GM12892 (cell line): ENCODE measurements around the gene CEP95.

Source experiments
- DNase-seq: peaks from one replicate; pipeline ENCODE4 v3.0.0; 2011; ENCODE audit not compliant: insufficient read length
- FAIRE-seq: peaks from 2 replicates; lab custom pipeline; 2011; peaks lifted over from hg19 to GRCh38; lab: Jason Lieb, UNC
- POLR2A ChIP-seq: IDR thresholded peaks from 2 replicates; pipeline ENCODE4 v1.6.1; 2011; ENCODE audit warnings: low read depth, low read length, control low read depth
- POLR2AphosphoS5 ChIP-seq: IDR thresholded peaks from 2 replicates; pipeline ENCODE4 v1.6.1; 2011; ENCODE audit warnings: low read depth, low read length, control low read depth
- TAF1 ChIP-seq: IDR thresholded peaks from 2 replicates; pipeline ENCODE4 v1.6.1; 2011; ENCODE audit warnings: low read depth, mild to moderate bottlenecking, control low read depth, low read length, borderline replicate concordance

Gene CEP95

DNA sequence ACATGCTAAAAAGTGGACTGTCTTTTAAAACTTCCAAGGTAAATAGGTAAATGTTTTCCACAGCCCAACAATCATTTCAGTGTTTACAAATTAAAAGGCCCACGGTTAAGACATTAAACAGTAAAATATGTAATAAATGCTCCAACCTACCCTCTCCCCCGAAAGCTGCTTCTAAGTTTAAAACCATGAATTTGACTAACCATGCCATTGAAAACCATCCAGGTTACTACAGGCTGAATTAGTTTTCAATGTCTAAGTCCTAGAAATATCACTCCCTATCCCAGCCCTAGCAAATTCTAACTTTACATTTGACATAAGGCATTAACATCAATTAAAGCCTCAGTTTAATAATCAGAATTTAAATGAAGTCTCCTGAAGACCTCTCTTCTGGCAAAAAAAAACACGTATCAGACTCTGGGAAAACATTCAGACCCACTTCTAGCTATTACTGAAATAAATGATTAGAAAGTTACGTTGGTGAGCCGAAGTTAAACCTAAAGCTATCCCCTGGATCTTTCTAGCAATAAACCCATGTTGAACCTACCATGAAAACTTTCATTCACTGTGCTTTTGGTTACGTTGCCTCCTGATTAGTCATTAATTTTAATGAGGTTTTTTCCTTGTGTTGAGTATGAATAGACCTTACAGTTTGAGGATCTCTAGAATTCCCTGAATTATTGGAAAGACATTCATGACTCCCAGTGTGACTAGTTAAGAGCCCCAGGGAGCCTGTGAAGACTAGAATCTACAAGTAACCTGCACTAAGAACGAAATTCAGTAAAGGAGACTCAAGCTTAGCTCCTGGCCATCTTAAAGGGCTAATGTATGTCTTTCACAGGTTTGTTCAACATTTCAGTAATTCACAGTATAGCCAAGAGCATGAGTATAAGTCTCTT is 8.2 kb upstream of the CEP95 start:
- TF ChIP-seq TAF1 (no peak), POLR2AphosphoS5 (peak; percentile 79), POLR2A (peak; percentile 81)
- no peak for DNase-seq
- FAIRE-seq, result no peak

DNA sequence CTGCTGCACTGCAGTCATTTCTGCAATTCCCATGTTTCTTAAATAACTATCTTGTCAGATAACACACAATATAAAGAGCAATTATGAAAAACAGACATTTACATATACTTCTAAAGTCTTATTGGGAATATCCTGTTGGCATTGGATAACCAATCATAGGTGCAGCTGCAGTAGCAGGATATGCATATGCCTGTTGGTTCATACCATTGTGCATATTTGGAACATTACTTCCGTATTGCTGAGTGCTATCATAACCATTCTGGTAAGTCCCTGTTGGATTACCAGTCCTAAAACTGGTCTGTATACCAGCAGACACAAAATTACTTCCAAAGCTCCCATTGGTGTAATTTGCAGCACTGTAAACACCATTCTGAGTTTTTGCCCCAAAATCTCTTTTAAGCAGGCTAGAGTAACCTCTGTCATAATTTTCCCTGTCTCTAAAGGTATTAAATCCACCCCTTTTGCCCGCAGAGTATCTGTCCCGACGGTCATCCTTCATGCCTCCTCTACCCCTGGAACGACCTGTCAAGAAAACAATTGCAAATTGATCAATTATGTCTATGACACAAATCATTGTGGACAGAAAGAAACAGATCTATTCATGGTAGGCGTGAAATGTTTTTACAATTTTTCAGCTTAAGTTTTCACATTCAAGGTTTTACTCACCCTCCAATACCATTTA is 6.8 kb upstream of the CEP95 start:
- no peak for FAIRE-seq
- no peak for DNase-seq
- TF ChIP-seq TAF1 (no peak), POLR2A (peak; percentile 62), POLR2AphosphoS5 (peak; percentile 62)

DNA sequence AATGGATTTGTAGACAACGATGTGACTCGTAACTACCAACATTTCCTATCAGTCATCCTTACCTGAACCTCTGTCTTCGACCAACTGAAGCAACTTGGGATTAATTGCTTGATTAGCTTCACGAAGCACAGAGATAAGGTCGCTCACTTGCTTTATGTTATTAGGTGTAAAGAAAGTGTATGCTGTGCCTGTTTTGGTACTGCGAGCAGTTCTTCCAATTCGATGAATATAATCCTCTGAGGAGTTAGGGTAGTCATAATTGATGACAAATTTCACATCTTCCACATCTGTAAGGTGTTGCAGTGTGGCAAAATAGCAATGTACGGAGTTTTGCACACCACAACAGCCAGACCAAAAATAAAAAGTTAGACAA is 6.3 kb upstream of the CEP95 start:
- no peak for FAIRE-seq
- DNase-seq, result no peak
- TF ChIP-seq POLR2A (no peak; the same call in 1 of the 2 replicates), POLR2AphosphoS5 (peak; percentile 40; the same call in 1 of the 2 replicates)

DNA sequence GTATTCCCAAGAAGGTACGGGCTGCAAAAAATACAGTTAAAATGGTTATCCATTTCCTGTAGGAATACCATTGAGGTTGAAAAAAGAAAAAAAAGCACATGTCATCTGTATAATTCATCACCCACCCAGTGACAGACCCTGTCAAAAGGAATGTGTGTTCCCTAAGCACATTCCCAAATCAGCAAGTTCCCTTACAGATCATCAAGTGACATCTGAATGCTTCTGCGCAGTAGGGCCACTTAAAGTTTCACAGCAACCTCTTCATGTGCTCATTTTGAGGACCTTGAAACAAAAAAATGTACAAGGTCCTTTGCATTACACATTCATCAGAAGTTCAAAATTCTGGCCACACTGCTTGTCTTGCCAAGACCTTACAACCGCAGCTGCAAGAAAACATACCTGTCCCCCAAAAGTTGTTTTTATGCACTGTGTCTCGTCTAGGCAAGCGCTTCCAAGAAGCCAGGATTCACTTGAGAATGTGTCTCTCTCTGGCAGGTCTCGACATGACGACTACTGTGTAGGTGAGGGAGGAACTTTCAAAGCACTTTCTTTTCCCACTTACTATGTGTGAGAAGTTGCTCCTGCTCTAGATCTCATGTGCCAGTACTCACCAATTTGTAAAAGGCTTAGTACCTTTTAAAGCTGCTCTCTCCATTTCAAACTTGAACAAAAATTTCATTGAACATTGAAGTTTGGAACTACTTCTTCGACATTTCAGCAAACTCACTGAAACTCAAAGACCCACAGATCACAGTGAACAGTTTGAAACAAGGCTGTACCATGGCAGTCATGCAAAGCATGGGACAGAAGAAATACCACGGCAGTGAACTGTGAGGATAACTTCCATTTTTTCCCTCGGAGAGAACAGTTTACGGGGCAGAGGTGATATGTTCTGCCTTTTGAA is 5.7 kb upstream of the CEP95 start:
- DNase-seq, result no peak
- no peak for FAIRE-seq
- peak; percentile 40; the same call in 1 of the 2 replicates for TF ChIP-seq POLR2A
- TF ChIP-seq POLR2AphosphoS5, result peak; percentile 66
- TF ChIP-seq TAF1, result no peak

DNA sequence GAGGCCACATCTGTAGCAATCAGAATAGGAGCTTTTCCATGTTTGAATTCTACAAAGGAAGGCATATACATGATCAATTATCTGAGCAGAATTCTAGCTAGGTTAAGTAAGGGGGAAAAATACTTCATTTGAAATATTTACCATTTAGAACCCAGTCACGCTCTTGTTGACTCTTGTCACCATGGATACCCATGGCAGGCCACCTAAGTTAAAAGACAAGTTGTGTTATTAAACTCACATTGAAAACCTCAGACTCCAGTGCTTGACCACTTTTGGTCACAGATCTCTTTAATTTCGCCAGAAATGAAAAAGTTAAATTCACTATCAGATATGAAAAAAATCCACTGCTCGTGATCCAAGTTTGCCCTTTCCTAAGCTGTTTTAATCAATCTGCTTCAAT is 4.8 kb upstream of the CEP95 start:
- FAIRE-seq (no peak), DNase-seq (no peak)
- no peak for TF ChIP-seq POLR2AphosphoS5
- no peak for TF ChIP-seq TAF1

DNA sequence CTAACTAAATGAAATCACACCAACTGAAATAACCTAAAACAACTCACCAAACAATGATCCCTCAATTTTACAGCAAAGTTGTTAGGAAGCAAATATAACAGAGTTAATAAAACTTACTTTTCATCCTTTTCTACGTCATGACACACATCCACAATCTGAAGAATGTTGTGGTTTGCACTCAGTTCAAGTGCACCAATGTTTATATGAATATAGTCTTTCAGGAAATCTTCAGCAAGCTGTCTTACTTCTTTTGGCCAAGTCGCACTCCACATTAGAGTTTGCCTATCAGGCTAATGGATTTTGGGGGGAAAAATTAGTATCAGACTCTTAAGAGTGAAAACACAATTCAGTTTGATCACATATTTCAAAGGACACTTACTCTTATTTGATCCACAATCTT is 4.0 kb upstream of the CEP95 start:
- no peak for TF ChIP-seq TAF1
- no peak for TF ChIP-seq POLR2A
- TF ChIP-seq POLR2AphosphoS5, result 0 out of 2 replicates have a peak, but pooled peaks have one; percentile 24
- no peak for DNase-seq
- no peak for FAIRE-seq

DNA sequence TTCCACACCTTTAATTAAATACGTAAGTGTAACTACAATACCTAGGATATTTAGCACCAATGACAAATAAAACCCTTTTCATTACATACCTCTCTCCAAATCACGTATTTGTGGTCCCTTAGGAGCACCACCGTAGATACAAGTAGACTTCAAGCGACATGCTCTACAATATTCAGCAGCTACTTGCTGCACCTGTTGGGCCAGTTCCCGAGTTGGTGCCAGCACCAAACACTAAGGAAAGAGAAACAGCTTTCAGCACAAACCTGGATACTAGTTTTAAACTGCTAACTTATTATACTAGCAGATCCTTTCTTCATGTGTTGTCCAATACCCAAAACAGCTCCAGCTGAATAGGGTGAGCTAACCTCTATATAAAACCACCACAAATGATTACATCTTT is 3.4 kb upstream of the CEP95 start:
- no peak for TF ChIP-seq POLR2A
- FAIRE-seq, result no peak

DNA sequence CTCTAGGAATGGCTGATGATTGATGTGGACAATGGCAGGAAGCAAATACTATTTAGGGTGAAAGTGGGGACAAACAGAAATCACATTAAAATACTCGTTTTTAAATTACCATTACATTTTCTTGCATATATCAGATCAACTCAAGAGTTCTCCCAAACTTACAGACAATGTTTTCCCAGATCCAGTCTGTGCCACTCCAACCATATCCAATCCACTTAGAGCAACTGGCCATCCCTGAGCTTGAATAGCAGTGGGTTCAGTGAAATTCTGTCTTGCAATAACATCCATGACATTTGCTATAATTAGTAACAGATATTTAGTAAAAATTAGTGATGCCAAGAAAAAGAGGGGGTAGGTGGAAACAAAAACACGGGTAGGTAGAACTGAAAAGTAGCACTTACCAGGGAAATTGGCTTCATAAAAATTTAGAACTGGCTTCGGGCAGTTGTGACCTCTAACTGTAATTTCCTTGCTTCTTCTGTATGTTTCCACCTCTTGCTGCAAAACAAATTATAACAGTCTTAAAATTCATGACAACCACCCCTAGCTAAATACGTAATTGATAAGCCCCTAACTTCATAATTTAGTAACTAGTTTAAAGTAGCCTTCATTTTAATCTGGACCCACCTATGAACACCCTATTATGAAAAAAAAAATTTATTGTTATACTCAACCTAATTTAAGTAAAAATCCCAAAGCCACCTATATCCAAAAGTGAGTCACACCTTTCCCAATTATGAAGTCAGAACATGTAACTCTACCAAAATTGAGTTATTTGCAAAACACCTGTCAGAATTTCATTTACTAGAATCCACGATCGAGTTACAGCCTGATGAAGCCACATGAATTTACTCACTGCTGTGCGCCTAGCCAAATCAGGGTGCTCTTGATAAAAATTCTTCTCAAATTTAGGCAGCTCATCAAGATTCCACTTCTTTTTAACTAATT is 2.7 kb upstream of the CEP95 start:
- DNase-seq (no peak), FAIRE-seq (no peak)
- TF ChIP-seq POLR2A (no peak; the same call in 1 of the 2 replicates), POLR2AphosphoS5 (no peak), TAF1 (no peak)

More for the DNA sequence above, 3.4 kb upstream of the CEP95 start:
- no peak for DNase-seq

DNA sequence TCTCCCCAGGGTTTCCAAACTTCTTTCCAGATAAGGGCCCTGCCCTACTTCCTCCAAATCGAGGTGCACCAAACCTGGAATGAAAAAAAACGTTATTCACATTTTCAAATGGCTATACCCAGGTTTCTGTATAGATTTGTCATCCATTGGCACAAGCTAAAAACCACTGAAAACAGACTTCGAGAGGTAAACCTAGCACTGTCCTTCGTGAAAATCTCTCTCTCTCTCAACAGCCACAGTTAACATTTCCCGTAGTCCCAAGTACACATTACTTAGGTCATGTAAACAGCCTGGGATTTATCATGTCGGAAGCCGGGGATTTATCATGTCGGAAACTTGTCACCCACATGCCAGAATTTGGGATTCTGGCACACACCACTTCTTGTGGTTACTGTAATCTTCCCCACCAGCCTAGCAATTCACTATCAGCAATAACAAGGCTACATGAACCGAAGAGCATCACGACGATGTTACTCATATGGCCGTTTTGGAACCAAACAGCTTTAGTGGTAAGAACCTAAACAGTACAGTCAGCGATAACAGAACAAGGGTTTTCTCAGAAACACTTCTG is 1.9 kb upstream of the CEP95 start:
- DNase-seq, result no peak

DNA sequence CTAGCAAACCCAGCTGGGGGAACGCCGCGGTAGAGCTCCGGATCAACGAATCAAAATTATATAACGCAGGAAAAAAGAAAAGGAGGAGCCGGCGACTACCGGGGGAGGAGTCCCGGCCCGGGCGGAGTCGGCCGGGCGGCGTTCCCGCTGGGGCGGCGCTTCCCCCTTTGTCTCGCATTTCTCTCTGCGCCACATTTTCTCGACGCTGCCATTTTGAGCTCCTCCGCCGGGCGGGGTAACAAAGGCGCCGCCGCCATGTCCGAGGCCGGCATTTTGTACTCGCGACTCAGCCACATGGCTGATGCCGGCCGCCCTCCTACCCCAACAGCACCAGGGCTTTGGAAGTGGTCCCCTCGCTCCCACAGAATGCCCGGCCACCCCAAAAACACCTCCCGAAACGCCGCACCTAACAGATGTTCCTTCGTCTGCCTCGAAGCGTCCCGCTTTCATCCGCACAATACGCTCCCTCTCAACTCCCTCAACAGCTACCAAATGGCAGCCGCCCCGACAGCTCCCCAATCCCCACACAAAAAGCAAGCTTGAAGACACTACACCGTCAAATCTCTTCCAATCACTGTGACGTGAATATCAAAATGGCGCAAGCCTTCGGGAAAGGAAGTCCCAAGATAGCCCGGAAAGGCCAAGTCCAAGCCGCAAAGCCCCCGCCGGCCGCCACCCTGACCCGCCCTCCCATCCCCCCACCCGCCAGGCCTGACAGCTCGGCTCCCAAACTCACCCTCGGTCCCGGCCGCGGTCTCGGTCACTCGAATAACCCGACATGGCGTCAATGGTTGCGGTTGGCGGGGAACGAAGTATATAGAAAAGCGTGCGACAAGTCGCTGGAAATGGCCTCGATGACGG is 1.2 kb upstream of the CEP95 start:
- FAIRE-seq (peak; percentile 56), DNase-seq (peak; percentile 65)
- TF ChIP-seq POLR2AphosphoS5 (no peak), POLR2A (0 out of 2 replicates have a peak, but pooled peaks have one; percentile 56), TAF1 (peak; percentile 75; the same call in 1 of the 2 replicates)

More for the DNA sequence above, 1.9 kb upstream of the CEP95 start:
- no peak for TF ChIP-seq TAF1
- peak; percentile 74; the same call in 1 of the 2 replicates for TF ChIP-seq POLR2AphosphoS5
- FAIRE-seq, result no peak
